Measurements from ENCODE around the gene KDM8. TPM values are rescaled to one million over a fixed set of nuclear protein-coding genes. Genes with fewer than 3 reads are reported as not detected.

The KDM8 gene
- total and polyA plus RNA-seq, 7 donors, result 2.2 to 7.8 (median 3.5) TPM

- DNase-seq (no peak), ATAC-seq (no peak)
- no peaks in the 10 kb centered on the region for H3K4me1 ChIP-seq
- 46 to 67% (median 53%) methylated on average over 8 of the region's 8 CpGs for whole genome bisulfite sequencing, 3 donors
- intact Hi-C loops (cut with DNase I), result no loop called here
- no peaks in the 10 kb centered on the region for H3K9me3 ChIP-seq
- no peaks in the 10 kb centered on the region for H3K27me3 ChIP-seq (ENCODE audit: insufficient read depth in 3 of 3, low read length in 2 of 3)
- H3K27ac ChIP-seq, result no peak overlapping the region
- no peak overlapping the region for H3K4me3 ChIP-seq
- no peaks in the 10 kb centered on the region for H3K36me3 ChIP-seq (ENCODE audit: insufficient read depth in 1 of 2, low read depth in 1 of 2)
- no peak for TF ChIP-seq CTCF (IDR thresholded peaks at IDR 0.05)
These were observed 29.3 kb upstream of the KDM8 start for GRCh38 chr16:27174007-27174406.

GRCh38 chr16:27174798-27175197, 28.5 kb upstream of the KDM8 start:
- ATAC-seq, result no peak
- TF ChIP-seq CTCF (IDR thresholded peaks at IDR 0.05), result no peak

GRCh38 chr16:27175888-27176287, 27.4 kb upstream of the KDM8 start:
- 88 to 93% (median 89%) methylated on average over 8 of the region's 8 CpGs for WGBS, 3 donors
- DNase-seq, result no peak
- Histone ChIP-seq H3K27me3 (ENCODE audit: insufficient read depth in 3 of 3, low read length in 2 of 3) (no peaks in the 10 kb centered on the region), H3K4me3 (no peak overlapping the region), H3K4me1 (no peaks in the 10 kb centered on the region), H3K9me3 (no peaks in the 10 kb centered on the region), H3K36me3 (ENCODE audit: insufficient read depth in 1 of 2, low read depth in 1 of 2) (no peaks in the 10 kb centered on the region), H3K27ac (no peak overlapping the region)
- intact Hi-C loops (cut with DNase I), result loop anchor here (5.0 kb wide), 3 partner anchors 56 to 281 kb away; no protein-coding TSS in a partner anchor
- ATAC-seq, result no peak
- no peak for TF ChIP-seq CTCF (IDR thresholded peaks at IDR 0.05)

More at GRCh38 chr16:27174798-27175197, 28.5 kb upstream of the KDM8 start:
- intact Hi-C loops (cut with DNase I), result loop anchor here (5.0 kb wide), 3 partner anchors 58 to 283 kb away; no protein-coding TSS in a partner anchor
- H3K27me3 ChIP-seq (ENCODE audit: insufficient read depth in 3 of 3, low read length in 2 of 3), result no peaks in the 10 kb centered on the region
- H3K36me3 ChIP-seq (ENCODE audit: insufficient read depth in 1 of 2, low read depth in 1 of 2), result no peaks in the 10 kb centered on the region
- no peaks in the 10 kb centered on the region for H3K4me1 ChIP-seq
- H3K4me3 ChIP-seq, result no peak overlapping the region
- H3K9me3 ChIP-seq, result no peaks in the 10 kb centered on the region
- DNase-seq, result no peak
- no peak overlapping the region for H3K27ac ChIP-seq
- 67 to 75% (median 69%) methylated on average over 6 of the region's 6 CpGs for WGBS, 3 donors

GRCh38 chr16:27177031-27177774, 26.1 kb upstream of the KDM8 start:
- 85 to 89% (median 87%) methylated on average over 13 of the region's 13 CpGs for WGBS, 3 donors
- ATAC-seq, result no peak
- Histone ChIP-seq H3K27ac (no peak overlapping the region), H3K27me3 (ENCODE audit: insufficient read depth in 3 of 3, low read length in 2 of 3) (no peaks in the 10 kb centered on the region), H3K36me3 (ENCODE audit: insufficient read depth in 1 of 2, low read depth in 1 of 2) (no peaks in the 10 kb centered on the region), H3K4me1 (no peaks in the 10 kb centered on the region), H3K9me3 (no peaks in the 10 kb centered on the region), H3K4me3 (no peak overlapping the region)
- no peak for TF ChIP-seq CTCF (IDR thresholded peaks at IDR 0.05)
- intact Hi-C loops (cut with DNase I), result loop anchor here (5.0 kb wide), 3 partner anchors 55 to 280 kb away; no protein-coding TSS in a partner anchor
- DNase-seq, result no peak

Measured in psoas muscle (tissue), 8 donors.